Limb (tissue), 2 donors: Measurements from ENCODE around the gene ETV3.

ENCODE experiments used
- DNase-seq, 2 donors: peaks; one replicate each; pipeline ENCODE4 v3.0.0-alpha.2; 2016; ENCODE audit errors: extremely low spot score in 2 of 2

ETV3 gene

DNA sequence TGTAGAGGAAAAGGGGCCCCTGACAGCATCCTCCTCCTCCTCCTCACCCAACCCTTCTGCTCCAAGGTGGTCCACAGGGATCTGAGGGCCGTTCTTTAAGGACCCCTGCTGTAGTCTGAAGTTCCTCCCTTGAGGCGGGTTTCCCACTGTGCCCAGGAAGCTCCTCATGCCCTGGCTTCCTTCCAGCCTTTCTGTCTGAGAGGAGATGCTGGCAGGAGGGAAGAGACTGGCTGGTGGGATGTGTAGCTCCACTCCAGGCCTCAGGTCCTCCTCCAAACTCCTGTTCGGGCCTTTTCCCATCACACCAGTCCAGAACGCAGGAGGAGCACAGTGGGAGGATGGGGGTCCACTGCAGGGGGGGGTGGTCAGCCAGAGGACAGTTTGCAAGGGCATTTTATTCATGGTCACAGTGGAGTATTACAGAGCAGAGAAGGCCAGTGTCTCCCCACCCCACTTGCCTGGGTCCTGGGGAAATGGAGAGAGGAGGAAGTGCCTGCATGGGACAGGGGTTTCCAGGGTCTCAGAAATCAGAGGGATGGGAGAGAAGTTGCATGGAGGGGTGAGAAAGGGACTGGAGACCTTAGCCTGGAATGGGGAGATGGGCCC lies 46.4 kb downstream of the ETV3 start:
- DNase-seq: no peak

DNA sequence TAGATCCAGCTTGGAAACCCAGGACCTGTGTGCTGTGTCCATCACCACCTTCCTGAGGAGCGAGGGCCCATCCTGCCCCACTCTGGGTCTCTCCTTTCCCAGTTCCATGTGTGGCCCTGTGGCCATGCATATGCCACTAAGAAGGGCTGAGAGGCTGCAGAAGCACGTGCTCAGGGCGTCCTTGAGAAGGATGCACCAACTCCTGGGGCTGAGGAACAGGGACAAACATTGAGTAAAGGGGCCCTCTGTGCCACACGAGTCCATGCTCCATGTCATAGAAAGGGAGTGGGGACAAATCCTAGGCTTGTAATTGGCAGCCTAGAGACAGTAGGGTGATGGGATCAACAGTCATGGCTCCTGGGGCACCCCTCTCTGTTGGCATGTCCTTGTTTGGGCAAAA lies 47.0 kb downstream of the ETV3 start:
- DNase-seq: no peak

GRCh38 chr1:157090771-157091170 lies 47.4 kb downstream of the ETV3 start:
- no peak for DNase-seq

DNA sequence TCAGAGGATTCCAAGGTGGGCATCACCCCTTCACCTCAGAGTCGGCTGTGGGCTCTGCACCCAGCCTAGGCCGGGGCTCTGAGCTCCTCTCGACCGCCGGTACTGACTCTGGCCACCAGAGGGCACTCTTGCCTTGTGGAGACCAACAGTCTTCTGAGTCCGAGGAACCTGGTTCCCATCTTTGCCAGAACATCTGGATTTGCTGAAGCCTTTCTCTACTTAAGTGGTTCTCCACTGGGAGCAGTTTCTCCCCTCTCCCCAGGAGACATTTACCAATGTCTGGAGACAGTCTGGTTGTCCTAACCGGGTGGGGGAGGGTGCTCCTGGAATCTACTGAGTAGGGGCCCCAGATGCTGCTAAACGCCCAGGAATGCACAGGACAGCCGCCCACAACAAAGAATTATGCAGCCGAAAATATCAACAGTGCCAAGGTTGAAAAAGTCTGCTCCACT lies 48.0 kb downstream of the ETV3 start:
- peak; percentile 91 for DNase-seq

DNA sequence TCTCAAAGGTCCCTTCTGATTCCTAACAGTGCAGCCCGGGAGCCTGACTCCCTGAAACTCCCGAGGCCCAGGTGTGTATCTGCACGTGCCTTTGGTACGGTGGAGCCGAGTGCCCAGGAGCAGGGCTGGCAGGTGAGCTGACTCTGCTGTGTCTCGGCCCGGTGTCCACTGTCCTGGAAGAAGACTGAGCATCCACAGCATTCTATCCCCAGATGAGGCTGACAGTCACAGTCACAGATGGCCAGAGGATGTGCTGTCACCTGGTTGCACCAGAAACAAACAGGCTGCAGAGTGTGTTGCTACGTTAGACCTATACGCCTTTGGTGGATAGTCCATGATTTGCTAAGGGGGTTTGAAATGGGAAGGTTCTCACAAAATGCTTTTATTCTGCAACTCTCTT lies 48.4 kb downstream of the ETV3 start:
- no peak for DNase-seq

DNA sequence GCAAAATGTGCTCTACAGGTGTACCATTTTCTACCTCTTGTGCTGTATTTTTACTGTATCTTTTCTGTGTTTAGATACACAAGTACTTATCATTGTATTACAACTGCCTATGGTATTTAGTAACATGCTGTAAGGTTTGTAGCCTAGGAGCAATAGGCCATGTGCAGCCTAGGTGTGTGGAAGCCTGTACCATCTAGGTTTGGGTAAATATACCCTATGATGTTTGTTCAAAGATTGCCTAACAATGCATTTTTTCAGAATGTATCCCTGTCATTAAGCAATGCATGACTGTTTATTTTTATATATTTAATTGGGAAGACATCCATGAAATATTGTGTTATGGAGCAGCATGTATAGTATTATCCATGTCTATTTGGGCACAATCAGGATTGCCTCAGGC lies 49.6 kb downstream of the ETV3 start:
- no peak for DNase-seq

- DNase-seq: no peak
Measured at GRCh38 chr1:157087030-157087429, 51.2 kb downstream of the ETV3 start.

DNA sequence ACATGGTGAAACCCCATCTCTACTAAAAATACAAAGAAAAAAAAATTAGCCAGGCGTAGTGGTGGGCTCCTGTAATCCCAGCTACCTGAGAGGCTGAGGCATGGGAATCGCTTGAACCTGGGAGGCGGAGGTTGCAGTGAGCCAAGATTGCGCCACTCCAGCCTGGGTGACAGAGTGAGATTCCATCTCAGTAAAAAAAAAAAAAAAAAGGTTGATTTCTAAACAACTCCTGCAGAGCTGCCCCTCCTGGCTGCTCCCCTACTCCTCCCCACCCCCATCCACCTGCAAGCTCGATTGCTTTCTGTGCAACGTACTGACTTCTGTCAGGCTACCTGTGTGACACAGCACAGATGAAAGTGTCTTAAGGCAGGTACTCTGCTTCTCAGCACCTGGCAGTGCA lies 51.9 kb downstream of the ETV3 start:
- DNase-seq: no peak

DNA sequence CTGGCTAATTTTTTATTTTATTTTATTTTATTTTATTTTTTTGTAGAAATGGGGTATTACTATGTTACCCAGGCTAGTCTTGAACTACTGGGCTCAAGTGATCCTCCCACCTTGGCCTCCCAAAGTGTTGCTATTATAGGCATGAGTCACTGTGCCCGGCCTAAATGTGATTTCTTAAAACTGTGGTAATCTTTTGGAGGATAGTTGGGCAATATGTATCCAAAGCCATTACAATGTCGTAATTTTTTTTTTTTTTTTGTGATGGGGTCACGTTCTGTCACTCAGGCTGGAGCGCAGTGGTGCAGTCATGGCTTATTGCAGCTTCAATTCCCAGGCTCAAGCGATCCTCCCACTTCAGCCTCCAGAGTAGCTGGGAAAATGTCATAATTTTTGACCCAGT lies 52.8 kb downstream of the ETV3 start:
- no peak for DNase-seq

DNA sequence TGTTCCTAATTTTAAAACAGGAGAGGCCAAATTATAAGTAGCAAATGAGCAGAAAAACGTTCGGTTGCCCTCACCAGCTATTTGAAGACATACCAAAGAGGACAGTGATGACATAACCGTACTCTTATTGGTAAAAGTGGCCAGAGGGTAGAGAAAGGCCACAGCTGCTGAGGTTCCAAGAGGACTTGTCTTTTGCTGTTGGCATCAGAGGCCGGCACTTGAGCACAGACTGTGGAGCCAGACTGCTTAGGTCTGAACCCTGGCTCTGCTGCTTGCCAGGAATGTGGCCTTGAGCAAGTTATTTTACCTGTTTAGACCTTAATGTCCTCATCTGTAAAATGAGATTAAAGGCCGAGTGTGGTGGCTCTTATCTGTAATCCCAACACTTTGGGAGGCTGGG lies 53.5 kb downstream of the ETV3 start:
- no peak for DNase-seq

DNA sequence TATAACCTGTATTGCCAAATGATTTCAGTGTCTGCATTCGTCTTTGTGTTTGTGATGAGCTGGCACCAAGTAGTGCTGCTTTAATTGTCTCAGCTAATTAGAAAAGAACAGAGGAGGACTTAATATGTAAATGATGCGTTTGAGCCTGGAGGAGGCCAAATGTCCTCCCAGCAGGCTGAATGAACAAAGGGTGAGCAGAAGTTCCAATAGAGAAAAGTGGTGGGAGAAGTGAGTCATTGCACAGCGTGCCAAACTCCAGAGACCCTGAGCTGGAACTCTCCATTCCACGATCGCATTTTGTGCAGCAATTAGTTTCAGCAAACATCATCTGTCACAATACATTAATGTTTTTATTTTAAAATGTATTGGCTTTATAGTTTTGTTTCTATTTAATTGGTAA lies 56.5 kb downstream of the ETV3 start:
- DNase-seq: no peak

GRCh38 chr1:157080714-157081113 lies 57.5 kb downstream of the ETV3 start:
- no peak for DNase-seq

GRCh38 chr1:157077394-157077793 lies 60.8 kb downstream of the ETV3 start:
- no peak for DNase-seq

- DNase-seq: peak; percentile 66 to 77
Measured at GRCh38 chr1:157073944-157074685, 64.1 kb downstream of the ETV3 start.
